Fibroblast of lung (primary cell): ENCODE results near the gene NEK1.

Experiments
- CTCF ChIP-seq, 2 donors: IDR thresholded peaks in 1 of 2; conservative IDR thresholded peaks in 1 of 2; 1 replicate in 1 of 2; 2 replicates in 1 of 2; pipeline ENCODE4 v1.5.1; 2011 to 2012; ENCODE audit warnings: low read length in 2 of 2, control low read depth in 1 of 2, inconsistent platforms in 1 of 2, low read depth in 1 of 2, mild to moderate bottlenecking in 1 of 2
- EZH2 ChIP-seq: IDR thresholded peaks from 2 replicates; pipeline ENCODE4 v1.5.1; 2012; ENCODE audit warnings: low read length, control low read depth, mild to moderate bottlenecking; ENCODE audit errors: missing control alignments

DNA sequence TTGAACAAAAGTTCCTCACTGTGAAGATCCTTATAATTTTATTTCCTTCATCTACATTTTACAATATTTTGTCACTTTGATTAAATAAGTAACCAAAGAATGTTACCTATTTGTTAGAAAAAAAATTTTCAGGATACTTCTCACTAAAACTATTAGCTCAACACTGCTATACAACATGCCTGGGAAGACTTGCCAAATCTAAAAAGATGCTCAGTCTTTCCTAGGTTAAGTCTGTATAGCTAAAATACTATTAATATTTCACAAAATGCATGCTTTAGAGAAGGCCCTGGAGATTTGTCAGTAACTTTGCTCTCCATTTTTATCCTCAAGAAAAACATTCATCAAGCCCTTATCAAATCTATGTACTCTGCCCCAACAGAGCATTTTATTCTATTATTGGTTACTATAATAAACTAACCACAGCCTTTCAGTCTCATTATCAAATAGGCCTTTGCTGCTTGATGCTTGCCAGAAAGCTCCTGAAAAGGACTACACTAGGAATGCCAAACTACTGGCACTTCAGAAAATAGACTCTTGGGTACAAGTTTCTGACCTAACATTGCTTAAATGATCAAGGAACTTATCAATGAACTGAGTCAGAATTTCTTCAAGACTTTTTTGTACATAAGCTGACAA, 17.7 kb downstream of the NEK1 start:
- no peak for TF ChIP-seq EZH2
- TF ChIP-seq CTCF (conservative IDR thresholded peaks at IDR 0.05 in 1 of 2, IDR thresholded peaks at IDR 0.05 in 1 of 2; ENCODE audit: low read depth in 1 of 2, low read length in 2 of 2), result no peak
